Smooth muscle cell (in vitro differentiated cells): ENCODE data around the gene ZNF277. TPM values are rescaled to one million over a fixed set of nuclear protein-coding genes. Genes with fewer than 3 reads are reported as not detected.
A peak's percentile ranks its signal among the peaks of the same experiment; 100 is the strongest.

Experiments
- DNase-seq: peaks from one replicate; lab custom pipeline; 2025; ENCODE audit not compliant: unreplicated experiment; lab: John Stamatoyannopoulos, UW
- H2AFZ ChIP-seq: fragments of 200-600 bp; sonication (generic); 2 replicates; pipeline ENCODE4 v1.6.0; 2016; ENCODE audit warnings: antibody characterized with exemption, low read depth, mild to moderate bottlenecking
- H3F3A ChIP-seq: fragments of 200-600 bp; sonication (generic); 2 replicates; pipeline ENCODE4 v1.6.0; 2017; ENCODE audit warnings: antibody characterized with exemption, low read depth
- H3K27ac ChIP-seq: fragments of 200-600 bp; sonication (generic); 2 replicates; pipeline ENCODE4 v1.5.1; 2016; ENCODE audit warnings: low read depth, mild to moderate bottlenecking
- H3K27me3 ChIP-seq: fragments of 200-600 bp; sonication (generic); 2 replicates; pipeline ENCODE4 v1.6.1; 2016; ENCODE audit warnings: low read depth, mild to moderate bottlenecking
- H3K36me3 ChIP-seq: fragments of 200-600 bp; sonication (generic); 2 replicates; pipeline ENCODE4 v1.5.1; 2016; ENCODE audit warnings: low read depth
- H3K4me1 ChIP-seq: fragments of 200-600 bp; sonication (generic); 2 replicates; pipeline ENCODE4 v1.5.1; 2016; ENCODE audit warnings: low read depth
- H3K4me2 ChIP-seq: fragments of 200-600 bp; sonication (generic); 2 replicates; pipeline ENCODE4 v1.6.0; 2016; ENCODE audit warnings: mild to moderate bottlenecking
- H3K4me3 ChIP-seq: fragments of 200-600 bp; sonication (generic); 2 replicates; pipeline ENCODE4 v1.5.1; 2016; ENCODE audit warnings: mild to moderate bottlenecking
- H3K79me2 ChIP-seq: fragments of 200-600 bp; sonication (generic); 2 replicates; pipeline ENCODE4 v1.6.0; 2016; ENCODE audit warnings: low read depth, mild to moderate bottlenecking
- H3K9ac ChIP-seq: fragments of 200-600 bp; sonication (generic); 2 replicates; pipeline ENCODE4 v1.6.0; 2016; ENCODE audit warnings: low read depth
- H3K9me3 ChIP-seq: fragments of 200-600 bp; sonication (generic); replicated peaks from 2 replicates; pipeline ENCODE4 v1.5.1; 2016; ENCODE audit warnings: low read depth
- H4K20me1 ChIP-seq: fragments of 200-600 bp; sonication (generic); 2 replicates; pipeline ENCODE4 v1.6.0; 2016; ENCODE audit warnings: low read depth
- WGBS: methylation state at CpG from one replicate; pipeline ENCODE4 v1.1.7; 2016; ENCODE audit warnings: low lambda C conversion rate; 5-methylcytosine and 5-hydroxymethylcytosine counted together
- polyA plus RNA-seq: library from polyadenylated mRNA; unstranded; fragments of >200 nt; fragmentation: Nextera tagmentation; extraction: Ambion mirVana; gene quantifications from 2 replicates; pipeline ENCODE4 v1.2.1, GENCODE V29; 2016
- total RNA-seq: library from RNA; depleted of rRNA; stranded (reverse); fragments of >200 nt; gene quantifications from 2 replicates; pipeline ENCODE4 v1.2.3, GENCODE V29; 2014
- TF ChIP-seq, protein P1 (sequence below): fragments of 200-600 bp; sonication (generic); IDR thresholded peaks from 2 replicates; pipeline ENCODE4 v1.5.1; 2017; ENCODE audit warnings: borderline replicate concordance, mild to moderate bottlenecking, antibody characterized with exemption; ENCODE audit not compliant: insufficient read depth, poor library complexity, severe bottlenecking

Gene ZNF277
- total and polyA plus RNA-seq, 2 experiments from 2014 or later = 8.4 to 28.0 TPM

DNA sequence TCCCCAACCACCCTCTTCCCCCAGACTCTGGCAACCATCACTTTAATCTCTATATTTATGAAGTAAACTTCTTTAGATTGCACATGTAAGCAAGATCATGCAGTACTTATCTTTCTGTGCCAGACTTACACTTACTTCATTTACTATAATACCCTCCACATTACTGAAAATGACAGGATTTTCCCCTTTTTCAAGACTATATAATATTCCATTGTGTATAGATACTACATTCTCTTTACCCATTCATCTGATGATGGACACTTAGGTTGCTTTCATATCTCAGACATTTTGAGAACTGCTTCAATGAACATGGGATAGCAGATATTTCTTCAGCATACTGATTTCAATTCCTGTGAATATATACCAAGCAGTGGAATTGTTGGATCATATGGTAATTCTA is 4.7 kb upstream of the ZNF277 start:
- Histone ChIP-seq H3K27me3 (no peaks in the 10 kb centered on the region), H4K20me1 (peaks cover 24% of the 10 kb centered on the region), H3K79me2 (peaks cover 79% of the 10 kb centered on the region), H3K4me1 (no peaks in the 10 kb centered on the region), H3K4me2 (no peak overlapping the region), H3K27ac (no peak overlapping the region), H3K9ac (no peak overlapping the region), H3K4me3 (no peak overlapping the region), H2AFZ (no peak overlapping the region), H3F3A (peaks cover 5% of the 10 kb centered on the region), H3K9me3 (no peaks in the 10 kb centered on the region), H3K36me3 (no peaks in the 10 kb centered on the region)
- no peak for DNase-seq
- TF ChIP-seq, protein P1, sequence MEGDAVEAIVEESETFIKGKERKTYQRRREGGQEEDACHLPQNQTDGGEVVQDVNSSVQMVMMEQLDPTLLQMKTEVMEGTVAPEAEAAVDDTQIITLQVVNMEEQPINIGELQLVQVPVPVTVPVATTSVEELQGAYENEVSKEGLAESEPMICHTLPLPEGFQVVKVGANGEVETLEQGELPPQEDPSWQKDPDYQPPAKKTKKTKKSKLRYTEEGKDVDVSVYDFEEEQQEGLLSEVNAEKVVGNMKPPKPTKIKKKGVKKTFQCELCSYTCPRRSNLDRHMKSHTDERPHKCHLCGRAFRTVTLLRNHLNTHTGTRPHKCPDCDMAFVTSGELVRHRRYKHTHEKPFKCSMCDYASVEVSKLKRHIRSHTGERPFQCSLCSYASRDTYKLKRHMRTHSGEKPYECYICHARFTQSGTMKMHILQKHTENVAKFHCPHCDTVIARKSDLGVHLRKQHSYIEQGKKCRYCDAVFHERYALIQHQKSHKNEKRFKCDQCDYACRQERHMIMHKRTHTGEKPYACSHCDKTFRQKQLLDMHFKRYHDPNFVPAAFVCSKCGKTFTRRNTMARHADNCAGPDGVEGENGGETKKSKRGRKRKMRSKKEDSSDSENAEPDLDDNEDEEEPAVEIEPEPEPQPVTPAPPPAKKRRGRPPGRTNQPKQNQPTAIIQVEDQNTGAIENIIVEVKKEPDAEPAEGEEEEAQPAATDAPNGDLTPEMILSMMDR = no peak

DNA sequence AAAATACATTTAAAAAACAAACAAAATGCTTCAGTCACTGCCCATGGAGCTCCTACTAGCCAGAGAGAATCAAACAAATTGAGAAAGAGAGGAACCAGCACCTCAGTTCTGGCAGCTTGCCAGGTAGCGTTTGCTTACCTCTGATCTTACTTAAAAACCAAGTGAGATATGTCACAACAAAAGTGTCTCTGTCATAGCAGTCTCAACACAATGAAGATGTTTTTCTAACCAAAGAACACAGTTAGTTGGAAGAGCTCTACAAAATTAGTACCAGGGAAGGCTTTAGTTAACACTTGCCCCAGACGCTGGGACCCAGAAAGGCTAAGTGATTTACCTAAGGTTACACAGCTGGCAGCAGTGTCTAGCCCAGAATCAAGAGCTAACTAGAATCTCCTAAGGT is 3.7 kb upstream of the ZNF277 start:
- no peak for DNase-seq
- Histone ChIP-seq H3K4me3 (no peak overlapping the region), H3K9ac (no peak overlapping the region), H3K27me3 (no peaks in the 10 kb centered on the region), H3K9me3 (no peaks in the 10 kb centered on the region), H3K79me2 (peaks cover 82% of the 10 kb centered on the region), H4K20me1 (peaks cover 24% of the 10 kb centered on the region), H2AFZ (no peak overlapping the region), H3K36me3 (no peaks in the 10 kb centered on the region), H3K4me1 (no peaks in the 10 kb centered on the region), H3K27ac (no peak overlapping the region), H3K4me2 (no peak overlapping the region), H3F3A (peaks cover 5% of the 10 kb centered on the region)
- 80% methylated on average over 2 of the region's 2 CpGs for WGBS
- TF ChIP-seq, protein P1 = no peak

DNA sequence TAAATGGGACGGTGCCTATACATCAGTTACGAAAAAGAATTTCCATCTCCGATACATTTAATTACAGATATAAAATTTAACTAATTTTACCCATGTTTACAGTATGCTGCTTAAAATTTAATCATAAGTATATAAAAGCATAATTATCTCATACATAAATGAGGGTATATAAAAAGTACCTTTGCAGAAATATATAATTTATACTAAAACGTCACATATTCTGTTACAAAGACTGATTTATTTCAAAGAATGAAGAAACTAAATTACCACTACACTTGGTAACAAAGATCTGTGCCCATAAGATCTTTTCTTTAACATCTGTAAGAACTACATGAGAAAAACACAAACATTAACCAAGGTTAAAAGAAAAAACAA is 3.1 kb upstream of the ZNF277 start:
- Histone ChIP-seq H3K27ac (no peak overlapping the region), H3K9me3 (no peaks in the 10 kb centered on the region), H2AFZ (no peak overlapping the region), H3K9ac (no peak overlapping the region), H3F3A (peaks cover 5% of the 10 kb centered on the region), H3K27me3 (no peaks in the 10 kb centered on the region), H3K36me3 (no peaks in the 10 kb centered on the region), H3K4me2 (peak overlapping the region; percentile 89), H3K4me1 (no peaks in the 10 kb centered on the region), H4K20me1 (peaks cover 21% of the 10 kb centered on the region), H3K79me2 (peaks cover 79% of the 10 kb centered on the region), H3K4me3 (peak overlapping the region; percentile 94)
- no peak for DNase-seq
- TF ChIP-seq, protein P1 = no peak
- WGBS = 71% methylated on average over 4 of the region's 4 CpGs

DNA sequence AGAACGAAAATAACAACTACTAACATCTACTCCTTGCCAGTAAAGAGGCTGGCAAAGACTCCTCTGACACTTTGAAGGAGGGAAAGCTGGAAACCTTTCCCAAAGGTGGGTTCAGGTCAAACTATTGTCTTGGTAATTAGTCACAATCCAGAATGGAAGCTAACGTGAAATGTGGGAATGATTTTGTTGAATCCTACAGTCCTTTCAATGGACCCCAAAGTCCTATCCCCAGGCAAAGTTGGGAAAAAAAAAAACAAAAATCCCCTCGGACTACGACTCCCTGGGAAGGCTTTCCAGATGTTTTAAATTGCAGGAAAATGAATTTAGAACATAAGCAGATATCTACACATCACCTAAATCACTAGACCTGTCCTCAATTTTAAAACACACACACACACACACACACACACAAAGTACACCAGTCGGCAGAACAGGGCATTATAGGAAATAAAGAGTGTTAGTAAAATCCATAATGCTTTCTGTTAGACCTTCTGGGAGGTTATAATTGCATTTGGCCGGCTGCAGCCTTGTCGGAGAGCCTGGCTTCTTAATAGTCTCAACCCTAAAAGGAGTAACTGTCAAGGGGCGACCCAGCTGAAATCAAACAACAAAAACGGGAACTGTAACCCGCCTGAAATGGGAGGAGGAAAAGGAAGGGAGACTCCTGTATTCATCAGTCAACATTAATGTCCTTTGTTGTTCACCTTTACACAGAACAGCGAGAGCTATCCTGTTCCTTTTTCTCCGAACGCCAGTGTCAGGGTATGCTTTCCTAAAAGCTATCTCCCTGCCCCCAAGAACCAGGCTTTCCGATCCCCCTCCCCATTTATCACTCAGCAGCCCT is 1.8 kb upstream of the ZNF277 start:
- Histone ChIP-seq H3K4me2 (peak overlapping the region; percentile 89), H3F3A (peaks cover 5% of the 10 kb centered on the region), H4K20me1 (peaks cover 11% of the 10 kb centered on the region), H3K4me1 (no peaks in the 10 kb centered on the region), H3K9me3 (no peaks in the 10 kb centered on the region), H3K27ac (no peak overlapping the region), H3K27me3 (no peaks in the 10 kb centered on the region), H3K79me2 (peaks cover 81% of the 10 kb centered on the region), H3K9ac (peak overlapping the region; percentile 70), H3K36me3 (no peaks in the 10 kb centered on the region), H2AFZ (peak overlapping the region; percentile 84), H3K4me3 (peak overlapping the region; percentile 94)
- WGBS = 1% methylated on average over 13 of the region's 14 CpGs
- no peak for DNase-seq
- TF ChIP-seq, protein P1 = no peak
